NCI-H345 treated with DMSO at 0.1 percent for 48 hours (cell line): ENCODE measurements around the gene AACS.

Experiments used
- DNase-seq: peaks from one replicate; lab custom pipeline; 2025; ENCODE audit not compliant: unreplicated experiment; lab: John Stamatoyannopoulos, UW

The AACS gene

GRCh38 chr12:125149160-125150108 is 84.2 kb downstream of the AACS start:
- no peak for DNase-seq

- no peak for DNase-seq
Observed at GRCh38 chr12:125151284-125151683, 86.0 kb downstream of the AACS start.

- DNase-seq, result no peak
Observed at GRCh38 chr12:125152463-125152862, 87.2 kb downstream of the AACS start.

GRCh38 chr12:125155366-125155765 is 90.1 kb downstream of the AACS start:
- no peak for DNase-seq

GRCh38 chr12:125157177-125157576 is 91.9 kb downstream of the AACS start:
- DNase-seq, result no peak

- DNase-seq, result no peak
Observed at GRCh38 chr12:125159702-125160101, 94.5 kb downstream of the AACS start.

- no peak for DNase-seq
Observed at GRCh38 chr12:125160281-125160955, 95.2 kb downstream of the AACS start.

GRCh38 chr12:125161712-125162022 is 96.4 kb downstream of the AACS start:
- no peak for DNase-seq

- DNase-seq, result no peak
Observed at GRCh38 chr12:125162489-125163028, 97.3 kb downstream of the AACS start.

- DNase-seq, result no peak
Observed at GRCh38 chr12:125163148-125163547, 97.9 kb downstream of the AACS start.

- DNase-seq, result no peak
Observed at GRCh38 chr12:125164541-125164940, 99.3 kb downstream of the AACS start.

- no peak for DNase-seq
Observed at GRCh38 chr12:125166041-125166440, 100.8 kb downstream of the AACS start.

- no peak for DNase-seq
Observed at GRCh38 chr12:125167658-125168057, 102.4 kb downstream of the AACS start.

GRCh38 chr12:125169451-125169850 is 104.2 kb downstream of the AACS start:
- DNase-seq, result no peak

GRCh38 chr12:125169870-125170269 is 104.6 kb downstream of the AACS start:
- DNase-seq, result no peak

- no peak for DNase-seq
Observed at GRCh38 chr12:125171267-125171666, 106.0 kb downstream of the AACS start.

- DNase-seq, result no peak
Observed at GRCh38 chr12:125172231-125172850, 107.1 kb downstream of the AACS start.

- DNase-seq, result no peak
Observed at GRCh38 chr12:125175576-125175975, 110.3 kb downstream of the AACS start.

GRCh38 chr12:125178222-125178621 is 113.0 kb downstream of the AACS start:
- no peak for DNase-seq

GRCh38 chr12:125180144-125180543 is 114.9 kb downstream of the AACS start:
- DNase-seq, result no peak

GRCh38 chr12:125181107-125181506 is 115.9 kb downstream of the AACS start:
- DNase-seq, result no peak
